Limb (tissue), 2 donors: ENCODE data around the gene CDK13.
"Not testable (repeated sequence)": the region's sequence is repeated elsewhere in the genome, so short reads cannot be mapped to it uniquely, and the experiment has no call there.

Experiments used
- DNase-seq, 2 donors: peaks; one replicate each; pipeline ENCODE4 v3.0.0-alpha.2; 2016; ENCODE audit errors: extremely low spot score in 2 of 2

Gene CDK13

DNA sequence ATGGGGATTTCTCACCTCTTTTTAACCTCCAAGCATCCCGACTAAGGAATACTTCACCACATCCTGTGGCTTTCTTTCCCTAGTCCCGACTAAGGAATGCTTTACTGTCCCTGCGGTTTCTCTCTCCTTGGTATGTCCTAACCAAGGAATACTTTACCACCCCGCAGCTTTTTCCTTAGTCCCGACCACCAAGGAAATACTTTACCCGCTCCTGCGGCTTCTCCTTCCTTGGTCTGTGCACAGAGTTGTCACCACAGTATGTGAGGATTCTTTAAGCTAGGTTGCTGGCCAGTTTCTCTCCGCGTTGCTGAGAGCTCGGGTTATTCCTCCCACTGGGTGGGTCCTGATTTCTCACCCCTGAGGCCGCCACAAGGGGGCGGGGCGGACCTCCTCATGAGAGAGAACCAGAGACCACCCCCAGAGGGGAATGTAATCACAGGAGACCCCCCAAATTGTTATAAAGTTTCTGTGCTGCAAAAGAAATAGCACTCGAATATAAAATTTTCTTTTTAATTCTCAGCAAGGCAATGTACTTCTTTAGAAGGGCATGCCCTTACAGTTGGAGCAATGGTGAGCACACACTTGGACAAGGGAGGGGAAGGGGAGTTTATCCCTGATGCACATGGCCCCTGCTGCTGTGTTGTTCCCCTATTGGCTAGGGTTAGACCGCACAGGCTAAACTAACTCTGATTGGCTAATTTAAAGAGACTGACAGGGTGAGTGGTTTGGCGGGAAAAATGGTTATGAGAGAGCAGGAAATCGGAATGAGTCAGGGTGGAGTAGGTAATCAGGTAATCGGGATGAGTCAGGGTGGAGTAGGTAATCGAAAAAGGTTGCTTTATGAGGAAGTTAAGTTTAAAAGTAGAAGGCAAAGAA is 197.6 kb downstream of the CDK13 start:
- DNase-seq: no peak

DNA sequence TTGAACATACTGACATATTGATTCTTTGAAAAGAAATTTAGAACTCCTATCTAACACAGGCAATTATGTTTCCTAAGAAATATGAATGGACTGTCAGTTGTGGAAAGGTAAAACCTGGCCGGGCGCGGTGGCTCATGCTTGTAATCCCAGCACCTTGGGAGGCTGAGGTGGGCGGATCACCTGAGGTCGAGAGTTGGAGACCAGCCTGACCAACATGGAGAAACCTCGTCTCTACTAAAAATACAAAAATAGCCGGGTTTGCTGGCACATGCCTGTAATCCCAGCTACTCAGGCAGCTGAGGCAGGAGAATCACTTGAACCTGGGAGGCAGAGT is 198.2 kb downstream of the CDK13 start:
- DNase-seq: not testable (repeated sequence)

DNA sequence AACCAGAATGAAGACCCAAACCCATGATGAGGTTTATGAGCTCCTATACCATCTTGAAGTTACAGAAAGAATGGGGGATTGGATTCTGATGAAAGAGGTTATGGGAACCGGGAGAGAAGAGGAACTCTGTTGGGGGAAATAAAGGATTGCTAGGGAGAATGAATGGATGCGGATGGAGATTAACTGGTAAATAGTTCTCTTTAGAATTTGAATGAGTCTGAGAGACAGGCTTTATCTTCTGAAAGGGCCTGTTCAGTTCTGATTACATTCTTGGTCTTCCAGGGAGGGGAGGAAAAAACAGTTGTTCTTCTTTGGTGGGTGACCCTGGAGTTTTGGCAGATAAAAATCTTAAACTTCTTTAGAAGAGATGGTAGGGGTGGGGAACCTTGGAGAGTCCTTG is 198.6 kb downstream of the CDK13 start:
- no peak for DNase-seq
